Small intestine (tissue), 7 donors: ENCODE data around the gene VEPH1. TPM values are rescaled to one million over a fixed set of nuclear protein-coding genes. Genes with fewer than 3 reads are reported as not detected.

Experiments
- DNase-seq, 2 donors: peaks; one replicate each; pipeline versions ENCODE4 v3.0.0 to v3.0.0-alpha.2; 2013
- FAIRE-seq: peaks from 2 replicates; lab custom pipeline; 2012; peaks lifted over from hg19 to GRCh38; lab: Jason Lieb, UNC
- H3K27ac ChIP-seq, 3 donors: one replicate each; pipeline ENCODE4 v1.5.1; 2013; ENCODE audit warnings: low read length in 2 of 3, mild to moderate bottlenecking in 2 of 3, control low read depth in 1 of 3, inconsistent platforms in 1 of 3, low read depth in 1 of 3, moderate library complexity in 1 of 3
- H3K27me3 ChIP-seq, 3 donors: one replicate each; pipeline ENCODE4 v1.6.1; 2013; ENCODE audit warnings: low read length in 3 of 3, inconsistent platforms in 1 of 3; ENCODE audit not compliant: control insufficient read depth in 3 of 3, insufficient read depth in 3 of 3
- H3K36me3 ChIP-seq, 3 donors: one replicate each; pipeline ENCODE4 v1.6.1; 2013; ENCODE audit warnings: low read length in 3 of 3, inconsistent platforms in 1 of 3, low read depth in 1 of 3, mild to moderate bottlenecking in 1 of 3, moderate library complexity in 1 of 3; ENCODE audit not compliant: control insufficient read depth in 3 of 3, insufficient read depth in 2 of 3
- H3K4me1 ChIP-seq, 3 donors: one replicate each; pipeline ENCODE4 v1.6.1; 2013; ENCODE audit warnings: low read length in 2 of 3, inconsistent platforms in 1 of 3, low read depth in 1 of 3, mild to moderate bottlenecking in 1 of 3, moderate library complexity in 1 of 3; ENCODE audit not compliant: control insufficient read depth in 3 of 3, insufficient read depth in 2 of 3
- H3K4me3 ChIP-seq, 3 donors: one replicate each; pipeline ENCODE4 v1.5.1; 2013; ENCODE audit warnings: low read length in 3 of 3, control low read depth in 1 of 3, inconsistent platforms in 1 of 3, low read depth in 1 of 3, mild to moderate bottlenecking in 1 of 3, moderate library complexity in 1 of 3
- H3K9me3 ChIP-seq, 2 donors: one replicate each; pipeline ENCODE4 v1.6.1; 2013; ENCODE audit warnings: low read depth in 1 of 2, low read length in 1 of 2; ENCODE audit not compliant: control insufficient read depth in 2 of 2, insufficient read depth in 1 of 2
- WGBS, 3 donors: extraction: QIAGEN DNeasy Blood & Tissue Kit; methylation state at CpG; one replicate each; pipeline ENCODE4 v1.1.7; 2013; 5-methylcytosine and 5-hydroxymethylcytosine counted together
- polyA plus RNA-seq, 4 donors: library from polyadenylated mRNA; stranded (reverse) in 3 of 4; unstranded in 1 of 4; fragments of 200-250 nt in 3 of 4; fragments of 120-200 nt in 1 of 4; gene quantifications; one replicate each; pipeline versions ENCODE4 v1.2.1 to v1.2.3, GENCODE V29; 2013
- donor health status: healthy with polysubstance abuse.
- donor health status: control.
- donor health status: control.
- donor health status: Bipolar disorder and iron deficiency.
- donor health status: healthy.

Gene VEPH1
- polyA plus RNA-seq, 4 donors = 0.04 to 0.18 TPM; not detected in 2

DNA sequence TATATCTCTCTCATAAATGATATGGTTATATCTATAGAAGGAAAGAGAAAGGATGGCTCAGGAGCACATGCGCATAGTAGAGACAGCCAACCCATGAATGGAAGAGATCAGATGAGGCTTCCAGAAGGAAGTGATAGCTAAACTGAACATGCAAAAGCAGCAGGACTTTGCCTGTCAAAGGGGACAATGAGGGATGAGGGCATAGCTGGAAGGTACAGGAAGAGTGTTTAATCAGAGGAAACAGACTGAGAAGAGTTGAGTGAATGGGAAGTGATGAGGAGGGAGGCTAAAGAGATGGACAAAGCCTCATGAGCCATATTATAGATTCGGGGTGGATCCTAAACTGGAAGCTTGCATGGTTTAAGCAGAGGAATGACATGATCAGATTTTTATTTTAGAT is 26.5 kb upstream of the VEPH1 start:
- no peaks in the 10 kb centered on the region for H3K36me3 ChIP-seq
- FAIRE-seq = no peak
- H3K27me3 ChIP-seq = no peaks in the 10 kb centered on the region
- no peak for DNase-seq
- no peak overlapping the region for H3K27ac ChIP-seq
- H3K9me3 ChIP-seq = no peaks in the 10 kb centered on the region
- no peak overlapping the region for H3K4me3 ChIP-seq
- 83 to 87% (median 86%) methylated on average over 2 of the region's 2 CpGs for WGBS, 3 donors
- no peaks in the 10 kb centered on the region for H3K4me1 ChIP-seq

DNA sequence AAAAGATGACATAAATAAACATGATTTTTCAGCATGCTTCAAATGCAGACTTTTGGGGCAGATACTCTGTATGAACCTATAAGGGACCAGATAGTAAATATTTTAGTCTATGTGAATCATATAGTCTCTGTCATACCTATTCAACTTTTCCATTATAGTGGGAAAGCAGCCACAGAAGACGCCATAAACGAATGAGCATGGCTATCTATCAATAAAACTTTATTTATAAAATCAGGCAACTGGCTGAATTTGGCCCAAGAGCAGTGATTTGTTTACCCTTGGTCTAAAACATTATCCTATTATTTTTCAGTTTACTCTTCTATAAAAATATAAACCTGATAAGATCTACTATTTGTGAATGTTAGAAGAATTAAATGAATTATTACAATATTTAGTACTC is 25.9 kb upstream of the VEPH1 start:
- no peaks in the 10 kb centered on the region for H3K9me3 ChIP-seq
- H3K4me1 ChIP-seq = no peaks in the 10 kb centered on the region
- H3K27ac ChIP-seq = no peak overlapping the region
- 80 to 90% (median 86%) methylated on average over 2 of the region's 2 CpGs for WGBS, 3 donors
- H3K27me3 ChIP-seq = no peaks in the 10 kb centered on the region
- H3K4me3 ChIP-seq = no peak overlapping the region
- FAIRE-seq (no peak), DNase-seq (no peak)
- no peaks in the 10 kb centered on the region for H3K36me3 ChIP-seq

DNA sequence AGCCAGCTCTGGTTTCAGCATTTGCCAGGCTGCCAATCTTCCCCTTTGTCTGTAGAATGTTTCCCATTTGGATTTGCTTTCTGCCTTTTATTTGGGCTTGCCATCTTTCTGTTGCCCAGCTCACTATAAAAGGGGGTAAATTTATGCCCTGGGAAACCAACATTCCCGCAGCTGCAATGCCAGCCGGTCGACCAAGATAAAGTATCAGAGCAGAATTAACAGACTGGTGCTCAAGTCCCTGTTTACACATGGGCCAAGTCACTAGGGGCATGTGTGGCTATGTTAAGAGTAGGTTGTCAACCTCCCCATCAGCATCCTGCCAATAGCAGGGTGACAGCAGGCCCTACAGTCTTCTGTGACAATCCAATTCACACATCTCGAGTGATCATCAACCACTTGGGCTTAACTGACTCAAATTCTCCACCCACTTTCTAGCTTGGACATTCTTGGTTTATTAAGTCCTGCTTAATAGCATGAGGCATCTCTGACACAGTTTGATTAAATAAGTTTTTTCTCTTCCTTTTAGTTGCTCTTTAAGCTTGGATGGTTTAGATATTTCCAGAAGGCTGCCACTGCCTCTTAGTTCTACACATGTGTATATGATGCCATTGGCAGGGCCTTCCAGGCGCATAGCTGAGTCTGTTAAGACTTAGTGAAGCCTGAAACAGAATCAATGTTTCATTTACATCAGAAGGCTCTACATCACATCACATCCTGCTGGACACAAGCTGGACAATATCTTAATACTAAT is 24.1 kb upstream of the VEPH1 start:
- DNase-seq = no peak
- Histone ChIP-seq H3K4me1 (no peaks in the 10 kb centered on the region), H3K27ac (no peak overlapping the region), H3K9me3 (no peaks in the 10 kb centered on the region), H3K4me3 (no peak overlapping the region), H3K27me3 (no peaks in the 10 kb centered on the region), H3K36me3 (no peaks in the 10 kb centered on the region)
- no peak for FAIRE-seq
- WGBS, 3 donors = 68 to 77% (median 70%) methylated on average over 5 of the region's 5 CpGs

DNA sequence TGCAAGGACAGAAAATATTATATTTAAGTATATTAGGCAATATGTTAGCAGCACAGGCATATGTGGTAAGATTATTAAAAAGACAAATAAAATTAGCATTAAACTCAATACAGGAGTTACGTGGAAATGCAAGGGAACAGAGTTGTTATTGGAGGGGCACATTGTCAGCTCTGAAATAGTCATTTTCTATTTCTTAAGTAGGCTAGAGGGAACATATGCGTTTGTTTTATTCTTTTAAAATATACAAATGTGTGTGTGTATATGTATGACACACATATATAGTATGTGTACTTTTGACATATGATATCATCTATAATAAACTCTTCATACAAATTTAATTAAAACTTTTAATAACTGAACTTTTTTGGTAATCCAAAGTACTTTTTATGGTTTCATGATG is 22.8 kb upstream of the VEPH1 start:
- no peak for DNase-seq
- Histone ChIP-seq H3K27me3 (no peaks in the 10 kb centered on the region), H3K27ac (no peak overlapping the region), H3K4me3 (no peak overlapping the region), H3K4me1 (no peaks in the 10 kb centered on the region), H3K36me3 (no peaks in the 10 kb centered on the region), H3K9me3 (no peaks in the 10 kb centered on the region)
- WGBS, 3 donors = 79 to 83% (median 80%) methylated on average over 2 of the region's 2 CpGs
- FAIRE-seq = no peak

DNA sequence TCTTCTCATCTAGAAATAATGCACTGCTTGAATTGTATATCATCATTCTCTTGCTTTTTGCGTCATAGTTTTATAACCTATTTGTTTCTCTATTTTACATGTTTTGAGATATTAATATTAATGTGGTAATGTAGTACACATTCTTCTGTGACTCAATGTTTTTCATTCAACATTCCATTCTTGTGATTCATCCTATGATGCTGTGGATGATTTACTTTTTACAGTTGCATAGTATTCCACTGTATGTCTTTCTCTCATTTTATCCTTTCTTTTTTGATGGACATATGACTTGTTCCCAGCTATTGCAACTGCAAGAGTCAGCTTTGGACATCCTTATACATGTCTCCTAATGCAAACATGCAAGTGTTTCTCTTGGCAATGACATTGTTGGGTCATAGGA is 20.6 kb upstream of the VEPH1 start:
- H3K4me3 ChIP-seq = no peak overlapping the region
- H3K4me1 ChIP-seq = no peaks in the 10 kb centered on the region
- no peaks in the 10 kb centered on the region for H3K9me3 ChIP-seq
- H3K27me3 ChIP-seq = no peaks in the 10 kb centered on the region
- WGBS, 3 donors = 98 to 100% (median 100%) methylated on average over 1 of the region's 1 CpG
- no peak for DNase-seq
- H3K36me3 ChIP-seq = no peaks in the 10 kb centered on the region
- H3K27ac ChIP-seq = no peak overlapping the region
- FAIRE-seq = no peak

DNA sequence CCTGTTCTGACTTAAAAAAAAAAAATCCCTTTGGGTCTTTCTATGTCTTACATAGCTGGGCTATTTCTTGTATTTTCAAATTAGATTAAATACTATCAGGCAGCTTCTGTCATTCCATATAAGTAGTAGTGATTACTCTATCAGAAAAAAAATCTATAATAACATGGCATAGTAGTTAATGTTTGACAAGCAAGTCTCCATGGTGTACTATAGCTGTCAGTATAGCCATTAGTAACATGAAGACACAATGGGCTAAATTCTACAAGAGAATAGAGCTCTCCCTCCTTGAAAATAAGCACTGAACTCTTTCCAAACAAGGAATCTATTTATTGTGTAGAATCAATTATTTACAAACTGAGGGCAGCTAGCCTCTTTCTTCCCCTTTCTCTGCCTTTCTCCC is 19.4 kb upstream of the VEPH1 start:
- no peak for FAIRE-seq

DNA sequence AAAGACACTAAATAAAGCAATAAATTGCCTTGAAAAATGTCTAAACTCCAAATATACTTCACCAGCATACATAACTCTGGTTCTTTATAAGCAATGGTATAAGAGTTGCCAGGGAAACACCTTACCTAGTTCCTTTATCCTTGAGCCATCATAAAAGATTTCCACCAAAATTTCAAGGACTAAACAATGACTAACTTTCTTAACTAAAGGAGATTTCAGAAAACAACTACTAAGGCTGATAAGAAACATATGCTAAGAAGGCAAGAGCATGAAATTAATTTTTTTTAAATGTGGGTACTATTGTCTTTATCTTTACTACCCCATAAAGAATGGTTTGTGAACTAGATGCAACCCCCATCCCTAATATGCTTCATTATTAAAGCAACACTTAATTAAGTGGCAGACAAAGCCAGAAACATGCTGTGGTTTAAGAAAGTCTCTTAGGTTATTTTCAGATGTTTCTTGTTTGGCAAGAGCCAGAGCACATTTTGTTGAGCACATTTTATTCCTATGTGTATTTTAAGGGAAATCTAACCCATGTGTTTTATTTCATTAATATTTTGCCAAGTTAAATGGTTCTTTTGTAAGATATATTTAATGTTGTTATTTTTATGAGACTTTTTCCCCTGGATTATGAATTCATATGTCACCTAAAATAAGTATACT is 17.4 kb upstream of the VEPH1 start:
- no peaks in the 10 kb centered on the region for H3K9me3 ChIP-seq
- no peak for FAIRE-seq

More for the DNA sequence above, 19.4 kb upstream of the VEPH1 start:
- no peaks in the 10 kb centered on the region for H3K4me1 ChIP-seq
- H3K27ac ChIP-seq = no peak overlapping the region
- H3K9me3 ChIP-seq = no peaks in the 10 kb centered on the region
- DNase-seq = no peak
- H3K4me3 ChIP-seq = no peak overlapping the region
- no peaks in the 10 kb centered on the region for H3K27me3 ChIP-seq
- H3K36me3 ChIP-seq = no peaks in the 10 kb centered on the region

DNA sequence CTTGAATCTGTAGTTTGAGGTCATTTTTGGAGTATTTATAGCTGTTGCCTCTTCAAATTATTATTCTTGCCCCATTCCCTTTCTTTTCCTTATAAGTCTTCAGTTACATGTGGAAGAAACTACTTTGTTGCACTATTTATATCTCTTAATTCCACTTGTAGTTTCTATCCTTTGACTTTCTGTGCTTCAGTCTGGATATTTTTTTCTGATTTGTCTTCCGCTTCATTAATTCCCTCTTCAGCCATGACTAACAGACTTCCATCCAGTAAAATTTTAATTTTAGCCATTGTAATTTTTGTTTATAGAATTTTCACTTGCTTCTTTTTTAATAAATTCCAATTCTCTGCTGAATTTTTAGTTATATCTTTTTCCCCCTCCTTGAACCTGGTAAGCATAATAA is 15.7 kb upstream of the VEPH1 start:
- FAIRE-seq (no peak), DNase-seq (no peak)
- H3K27me3 ChIP-seq = no peaks in the 10 kb centered on the region
- no peaks in the 10 kb centered on the region for H3K36me3 ChIP-seq
- no peaks in the 10 kb centered on the region for H3K4me1 ChIP-seq
- no peaks in the 10 kb centered on the region for H3K9me3 ChIP-seq
- no peak overlapping the region for H3K27ac ChIP-seq
- WGBS, 3 donors = 98 to 100% (median 100%) methylated on average over 1 of the region's 1 CpG
- no peak overlapping the region for H3K4me3 ChIP-seq

More for the DNA sequence above, 17.4 kb upstream of the VEPH1 start:
- DNase-seq = no peak
- Histone ChIP-seq H3K4me1 (no peaks in the 10 kb centered on the region), H3K27me3 (no peaks in the 10 kb centered on the region), H3K27ac (no peak overlapping the region), H3K4me3 (no peak overlapping the region), H3K36me3 (no peaks in the 10 kb centered on the region)

DNA sequence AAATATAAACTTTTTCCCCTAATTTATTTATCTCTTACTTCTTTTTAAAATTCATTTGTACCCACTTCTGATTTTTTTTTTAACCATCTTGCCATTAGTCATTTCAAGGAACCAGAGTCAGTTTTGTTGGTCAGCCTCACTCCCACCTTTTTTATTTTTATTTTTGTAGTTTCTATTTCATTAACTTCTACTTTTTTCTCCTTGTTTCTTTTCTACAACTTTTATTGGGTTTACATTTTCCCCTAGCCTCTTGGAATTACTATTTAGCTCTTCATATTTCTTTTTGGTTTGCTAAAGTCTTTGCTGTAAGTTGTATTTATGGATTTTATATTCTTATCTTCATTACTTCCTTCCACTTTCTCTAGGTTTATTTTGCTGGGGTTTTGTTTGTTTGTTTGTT is 13.7 kb upstream of the VEPH1 start:
- no peak for DNase-seq
- no peaks in the 10 kb centered on the region for H3K4me1 ChIP-seq
- no peaks in the 10 kb centered on the region for H3K27me3 ChIP-seq
- H3K36me3 ChIP-seq = no peaks in the 10 kb centered on the region
- H3K27ac ChIP-seq = no peak overlapping the region
- no peak for FAIRE-seq
- no peaks in the 10 kb centered on the region for H3K9me3 ChIP-seq
- H3K4me3 ChIP-seq = no peak overlapping the region
